Measurements from ENCODE around the gene MRTFB. TPM values are rescaled to one million over a fixed set of nuclear protein-coding genes. Genes with fewer than 3 reads are reported as not detected.

The MRTFB gene
- total RNA-seq, 6 experiments from 2014 or later: 15.7 to 23.9 (median 18.6) TPM

DNA sequence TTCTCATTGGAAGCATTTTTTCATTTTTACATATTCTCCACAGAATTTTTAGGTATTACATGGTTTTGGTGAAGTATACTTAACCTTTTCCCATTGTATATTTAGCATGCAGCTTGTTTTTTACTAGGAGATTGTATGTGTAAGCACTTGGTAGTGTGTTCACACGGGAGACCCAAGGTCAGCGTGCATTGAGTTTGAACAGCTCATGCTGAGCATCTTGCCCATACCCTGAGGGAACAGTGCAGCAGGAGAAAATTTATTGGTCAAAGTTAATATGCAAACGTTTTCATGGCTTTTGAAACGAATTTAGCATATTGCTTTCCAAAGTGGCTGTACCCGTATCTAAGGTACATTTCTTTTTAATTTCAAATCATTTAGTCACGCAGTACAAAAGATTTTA, 168.7 kb downstream of the MRTFB start:
- intact Hi-C loops (cut with DNase I): no loop called here
- Histone ChIP-seq H3K4me3 (no peak overlapping the region), H3K27me3 (no peaks in the 10 kb centered on the region), H3K9me3 (no peaks in the 10 kb centered on the region), H3K27ac (peak overlapping the region; percentile 7 to 89 (median 39)), H3K36me3 (peaks cover 0 to 6% (median 4%) of the 10 kb centered on the region in 4 donors), H3K4me1 (peaks cover 0 to 32% (median 15%) of the 10 kb centered on the region in 4 donors)
- TF ChIP-seq CTCF (IDR thresholded peaks at IDR 0.05) (no peak), POLR2A (IDR thresholded peaks at IDR 0.05) (no peak)
- 46% methylated on average over 6 of the region's 6 CpGs for WGBS (ENCODE audit: insufficient coverage, low coverage, low lambda C conversion rate, missing lambda C conversion rate)
- DNase-seq: no peak
- ATAC-seq: peak in 3 of 4 donors; percentile 29 to 50 (median 36)

DNA sequence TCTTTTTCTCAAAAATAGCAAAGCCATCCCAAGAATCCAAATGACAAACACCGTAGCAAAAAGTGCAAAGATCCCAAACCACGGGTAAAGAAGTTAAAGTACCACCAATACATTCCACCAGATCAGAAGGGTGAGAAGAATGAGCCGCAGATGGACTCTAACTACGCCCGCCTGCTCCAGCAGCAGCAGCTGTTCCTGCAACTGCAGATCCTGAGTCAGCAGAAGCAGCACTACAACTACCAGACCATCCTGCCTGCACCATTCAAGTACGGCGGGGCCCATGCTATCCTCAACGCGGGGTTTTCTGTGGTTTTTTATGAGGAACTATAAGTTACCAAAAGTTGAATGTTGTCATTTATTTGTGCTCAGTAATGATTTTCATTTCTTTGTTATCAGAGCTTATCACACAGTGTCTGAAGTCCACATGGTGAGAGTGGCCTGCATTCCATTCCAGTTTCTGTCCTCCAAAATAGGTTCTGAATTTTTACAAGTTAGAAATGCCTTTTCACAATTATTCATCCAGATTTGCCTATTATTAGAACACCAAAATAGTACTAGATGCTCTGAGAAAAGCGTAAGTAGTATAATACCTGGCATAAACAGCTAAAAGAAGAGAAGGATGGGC, 169.2 kb downstream of the MRTFB start:
- intact Hi-C loops (cut with DNase I): no loop called here
- WGBS (ENCODE audit: insufficient coverage, low coverage, low lambda C conversion rate, missing lambda C conversion rate): 26% methylated on average over 10 of the region's 10 CpGs
- H3K4me3 ChIP-seq: no peak overlapping the region
- ATAC-seq: peak; percentile 68 to 77 (median 73)
- H3K4me1 ChIP-seq: peaks cover 0 to 32% (median 15%) of the 10 kb centered on the region in 4 donors
- no peaks in the 10 kb centered on the region for H3K27me3 ChIP-seq
- peak in 1 of 3 donors; percentile 38 for DNase-seq
- H3K9me3 ChIP-seq: no peaks in the 10 kb centered on the region
- TF ChIP-seq CTCF (IDR thresholded peaks at IDR 0.05) (no peak), POLR2A (IDR thresholded peaks at IDR 0.05) (no peak)
- H3K27ac ChIP-seq: peak overlapping the region; percentile 39 to 89 (median 63)
- H3K36me3 ChIP-seq: peaks cover 0 to 1% (median under 1%) of the 10 kb centered on the region in 4 donors

- Histone ChIP-seq H3K4me3 (no peak overlapping the region), H3K27ac (peak overlapping the region; percentile 39 to 89 (median 63)), H3K27me3 (no peaks in the 10 kb centered on the region), H3K9me3 (no peaks in the 10 kb centered on the region), H3K4me1 (peaks cover 0 to 32% (median 15%) of the 10 kb centered on the region in 4 donors), H3K36me3 (peaks cover 0 to 8% (median 3%) of the 10 kb centered on the region in 4 donors)
- DNase-seq: no peak
- intact Hi-C loops (cut with DNase I): no loop called here
- TF ChIP-seq CTCF (IDR thresholded peaks at IDR 0.05) (no peak), POLR2A (IDR thresholded peaks at IDR 0.05) (no peak)
- 57% methylated on average over 7 of the region's 7 CpGs for WGBS (ENCODE audit: insufficient coverage, low coverage, low lambda C conversion rate, missing lambda C conversion rate)
- no peak for ATAC-seq
Observed at GRCh38 chr16:14240964-14241363, 169.8 kb downstream of the MRTFB start.

DNA sequence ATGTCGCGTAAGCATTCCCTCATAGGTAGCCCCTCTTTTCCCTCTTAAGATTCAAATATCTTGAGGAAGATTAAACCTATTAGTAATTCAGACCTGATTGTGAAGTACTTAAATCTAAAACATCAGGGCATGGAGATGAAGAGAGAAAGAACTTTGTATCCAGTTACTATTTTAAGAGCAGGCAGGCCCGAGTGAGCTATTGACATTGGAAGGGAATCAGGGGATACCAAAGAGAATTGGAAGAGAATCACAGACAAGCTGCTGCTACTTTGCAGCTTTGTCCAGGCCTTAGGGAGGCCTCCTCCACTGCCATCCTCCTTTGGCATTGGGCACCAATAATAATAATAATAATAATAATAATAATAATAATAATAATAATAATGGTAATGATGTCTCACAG, 170.5 kb downstream of the MRTFB start:
- DNase-seq (peak in 1 of 3 donors; percentile 56), ATAC-seq (peak; percentile 80 to 90 (median 84))
- Histone ChIP-seq H3K4me3 (no peak overlapping the region), H3K27me3 (no peaks in the 10 kb centered on the region), H3K36me3 (peaks cover 0 to 14% (median 4%) of the 10 kb centered on the region in 4 donors), H3K4me1 (peaks cover 0 to 32% (median 15%) of the 10 kb centered on the region in 4 donors), H3K9me3 (no peaks in the 10 kb centered on the region), H3K27ac (peak overlapping the region in 2 of 3 donors; percentile 39 to 89)
- intact Hi-C loops (cut with DNase I): no loop called here
- no peak for TF ChIP-seq POLR2A (IDR thresholded peaks at IDR 0.05)
- TF ChIP-seq CTCF (IDR thresholded peaks at IDR 0.05): no peak
- 58% methylated on average over 3 of the region's 3 CpGs for WGBS (ENCODE audit: insufficient coverage, low coverage, low lambda C conversion rate, missing lambda C conversion rate)
